SK-N-SH (cell line): ENCODE results near the gene TGM3. TPM values are rescaled to one million over a fixed set of nuclear protein-coding genes. Genes with fewer than 3 reads are reported as not detected.

Experiments
- CTCF ChIA-PET: fragments of 300-600, 350-600 bp; formaldehyde crosslinking; extraction: SDS; loops from one replicate; lab custom pipeline; 2021; lab: Yijun Ruan, JAX
- POLR2A ChIA-PET: fragments of 350-600 bp; sonication (Branson Sonifier 250); formaldehyde crosslinking; extraction: SDS; loops from one replicate; lab custom pipeline; 2020; ENCODE audit warnings: antibody characterized with exemption, inconsistent platforms; lab: Yijun Ruan, JAX
- DNase-seq: peaks from one replicate; pipeline ENCODE4 v3.0.0; 2012
- H2AFZ ChIP-seq: fragments of 200-600 bp; sonication (generic); 2 replicates; pipeline ENCODE4 v1.8.1; 2016; ENCODE audit warnings: antibody characterized with exemption, mild to moderate bottlenecking, low read depth
- H3F3A ChIP-seq: fragments of 200-600 bp; sonication (generic); replicated peaks from 2 replicates; pipeline ENCODE3; 2016; ENCODE audit warnings: antibody characterized with exemption, mild to moderate bottlenecking; ENCODE audit not compliant: insufficient read depth
- H3K27ac ChIP-seq, 2 experiments: fragments of 200-500 bp in 1 of 2; fragments of 200-600 bp in 1 of 2; sonication (Bioruptor generic) in 1 of 2; sonication (generic), shearing (Covaris generic) in 1 of 2; 2 replicates each; pipeline versions ENCODE4 v1.5.1 to v1.6.1; 2014 to 2016; ENCODE audit warnings: low read depth in 2 of 2, inconsistent platforms in 1 of 2, low read length in 1 of 2, mild to moderate bottlenecking in 1 of 2, mixed read lengths in 1 of 2
- H3K27me3 ChIP-seq: fragments of 200-600 bp; sonication (generic), shearing (Covaris generic); 2 replicates; pipeline ENCODE4 v1.6.1; 2016; ENCODE audit warnings: mixed run types; ENCODE audit not compliant: insufficient read depth
- H3K36me3 ChIP-seq, 2 experiments: fragments of 200-500 bp in 1 of 2; fragments of 200-600 bp in 1 of 2; sonication (Bioruptor generic) in 1 of 2; sonication (generic) in 1 of 2; replicated peaks in 1 of 2; 2 replicates each; pipeline versions ENCODE3 to v1.5.1; 2014 to 2016; ENCODE audit warnings: low read length in 1 of 2, mild to moderate bottlenecking in 1 of 2; ENCODE audit not compliant: insufficient read depth in 2 of 2, control insufficient read depth in 1 of 2
- H3K4me1 ChIP-seq, 2 experiments: fragments of 200-500 bp in 1 of 2; fragments of 200-600 bp in 1 of 2; sonication (Bioruptor generic) in 1 of 2; sonication (generic), shearing (Covaris generic) in 1 of 2; 2 replicates each; pipeline versions ENCODE4 v1.5.1 to v1.6.1; 2014 to 2016; ENCODE audit warnings: low read depth in 1 of 2, low read length in 1 of 2, mixed run types in 1 of 2; ENCODE audit not compliant: insufficient read depth in 2 of 2, control insufficient read depth in 1 of 2
- H3K4me2 ChIP-seq: fragments of 200-600 bp; sonication (generic), shearing (Covaris generic); 2 replicates; pipeline ENCODE4 v1.6.1; 2017; ENCODE audit warnings: mixed run types
- H3K4me3 ChIP-seq, 2 experiments: fragments of 200-500 bp in 1 of 2; fragments of 200-600 bp in 1 of 2; sonication (Bioruptor generic) in 1 of 2; sonication (generic), shearing (Covaris generic) in 1 of 2; 2 replicates each; pipeline versions ENCODE4 v1.5.1 to v1.8.1; 2014 to 2016; ENCODE audit warnings: low read depth in 2 of 2, inconsistent platforms in 1 of 2, low read length in 1 of 2, mild to moderate bottlenecking in 1 of 2, mixed read lengths in 1 of 2, moderate library complexity in 1 of 2
- H3K79me2 ChIP-seq: fragments of 200-600 bp; sonication (generic); 2 replicates; pipeline ENCODE4 v1.8.1; 2017; ENCODE audit warnings: mild to moderate bottlenecking; ENCODE audit not compliant: insufficient read depth
- H3K9ac ChIP-seq: fragments of 200-600 bp; sonication (generic); 2 replicates; pipeline ENCODE4 v1.6.1; 2017; ENCODE audit warnings: mixed run types
- H3K9me2 ChIP-seq: fragments of 200-600 bp; sonication (generic); 2 replicates; pipeline ENCODE4 v1.6.1; 2017; ENCODE audit warnings: mixed run types
- H3K9me3 ChIP-seq: fragments of 200-600 bp; sonication (generic); 2 replicates; pipeline ENCODE4 v1.6.1; 2017; ENCODE audit warnings: mixed run types, mild to moderate bottlenecking, moderate library complexity
- H4K20me1 ChIP-seq: fragments of 200-600 bp; sonication (generic); 2 replicates; pipeline ENCODE4 v1.6.1; 2017; ENCODE audit warnings: mild to moderate bottlenecking, mixed run types; ENCODE audit not compliant: insufficient read depth
- EP300 ChIP-seq, 2 experiments: IDR thresholded peaks; 2 replicates each; pipeline versions ENCODE4 v1.4.0 to v1.6.1; 2012; ENCODE audit warnings: borderline replicate concordance in 1 of 2, low read depth in 1 of 2, low read length in 1 of 2
- EZH2phosphoT487 ChIP-seq: fragments of 200-600 bp; sonication (generic); IDR thresholded peaks from 2 replicates; pipeline ENCODE4 v1.6.1; 2017; ENCODE audit warnings: low read depth, mixed run types, mild to moderate bottlenecking, antibody characterized with exemption, moderate library complexity, borderline replicate concordance
- FOXJ3 ChIP-seq: sonication (generic); formaldehyde crosslinking; IDR thresholded peaks from 2 replicates; pipeline ENCODE4 v1.5.1; 2020; ENCODE audit warnings: mild to moderate bottlenecking, missing genetic modification reagents
- FOXM1 ChIP-seq: IDR thresholded peaks from 2 replicates; pipeline ENCODE4 v1.4.0; 2012; ENCODE audit warnings: low read depth, mild to moderate bottlenecking
- IRF3 ChIP-seq: fragments of 150-350 bp; IDR thresholded peaks from 2 replicates; pipeline ENCODE4 v1.6.1; 2016; ENCODE audit warnings: mild to moderate bottlenecking, low read depth, low read length
- MAX ChIP-seq: IDR thresholded peaks from 2 replicates; pipeline ENCODE4 v1.4.0; 2012; ENCODE audit warnings: low read depth
- MEF2A ChIP-seq: IDR thresholded peaks from 2 replicates; pipeline ENCODE4 v1.4.0; 2012; ENCODE audit warnings: low read depth, borderline replicate concordance
- NFIC ChIP-seq: IDR thresholded peaks from 2 replicates; pipeline ENCODE4 v1.4.0; 2012; ENCODE audit warnings: borderline replicate concordance
- POLR2AphosphoS5 ChIP-seq: IDR thresholded peaks from 2 replicates; pipeline ENCODE4 v1.6.1; 2012; ENCODE audit warnings: low read depth, low read length
- RCOR1 ChIP-seq: fragments of 150-350 bp; IDR thresholded peaks from 2 replicates; pipeline ENCODE4 v1.6.1; 2017; ENCODE audit warnings: antibody characterized with exemption, low read length
- SIN3A ChIP-seq: IDR thresholded peaks from 2 replicates; pipeline ENCODE4 v1.6.1; 2012; ENCODE audit warnings: low read depth, mild to moderate bottlenecking, low read length, moderate library complexity, borderline replicate concordance
- SMC3 ChIP-seq: IDR thresholded peaks from 2 replicates; pipeline ENCODE4 v1.6.1; 2012; ENCODE audit warnings: low read depth, low read length, improper control_type of control experiment
- TCF12 ChIP-seq: IDR thresholded peaks from 2 replicates; pipeline ENCODE4 v1.4.0; 2012
- TEAD4 ChIP-seq: IDR thresholded peaks from 2 replicates; pipeline ENCODE4 v1.4.0; 2012; ENCODE audit warnings: mild to moderate bottlenecking, borderline replicate concordance; ENCODE audit not compliant: insufficient read depth
- YY1 ChIP-seq: IDR thresholded peaks from 2 replicates; pipeline ENCODE4 v1.4.0; 2012; ENCODE audit warnings: low read depth, mild to moderate bottlenecking
- WGBS: methylation state at CpG from one replicate; pipeline ENCODE4 v1.1.6; 2017; ENCODE audit warnings: low lambda C conversion rate; 5-methylcytosine and 5-hydroxymethylcytosine counted together
- polyA plus RNA-seq, 3 experiments: library from polyadenylated mRNA; depleted of rRNA; stranded (reverse); fragments of >200 nt; gene quantifications; 2 replicates each; pipeline ENCODE4 v1.2.3, GENCODE V29; 2012
- TF ChIP-seq, protein P1 (sequence below): fragments of 200-600 bp; sonication (generic); IDR thresholded peaks from 2 replicates; pipeline ENCODE4 v1.6.1; 2017; ENCODE audit warnings: antibody characterized with exemption, mild to moderate bottlenecking, moderate library complexity

TGM3 gene
- polyA plus RNA-seq, 1 of the 3 experiments (the other 2 are of a cell fraction), result not detected

DNA sequence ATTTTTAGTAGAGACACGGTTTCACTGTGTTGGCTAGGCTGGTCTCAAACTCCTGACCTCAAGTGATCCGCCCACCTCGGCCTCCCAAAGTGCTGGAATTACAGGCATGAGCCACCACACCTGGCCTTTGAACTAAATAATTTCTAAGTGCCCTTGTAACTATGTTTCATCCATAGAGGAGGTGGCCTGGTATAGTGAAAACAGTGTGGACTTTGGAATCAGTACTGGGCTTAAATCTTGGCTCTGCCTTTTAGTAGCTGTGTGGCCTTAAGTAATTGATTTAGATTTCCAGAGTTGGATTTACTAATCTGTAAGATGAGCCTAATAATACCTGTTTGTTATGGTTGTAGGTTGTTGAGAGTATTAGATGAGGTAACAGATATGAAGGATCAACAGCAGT lies 14.2 kb upstream of the TGM3 start (continued):
- no peak for TF ChIP-seq SMC3
- TF ChIP-seq, all 33 proteins: peak for 0

- DNase-seq, result no peak
- TF ChIP-seq MAX (no peak), TCF12 (no peak)
- POLR2A ChIA-PET, result no interaction called here
Measured at GRCh38 chr20:2282181-2282580, 13.6 kb upstream of the TGM3 start.

GRCh38 chr20:2283706-2284423 lies 11.9 kb upstream of the TGM3 start:
- no peaks in the 10 kb centered on the region for H3K27me3 ChIP-seq
- H2AFZ ChIP-seq, result no peak overlapping the region
- H3K36me3 ChIP-seq, result no peaks in the 10 kb centered on the region
- WGBS, result 68% methylated on average over 4 of the region's 4 CpGs
- H3K9ac ChIP-seq, result no peak overlapping the region
- no peak overlapping the region for H3K4me3 ChIP-seq
- no peaks in the 10 kb centered on the region for H3K9me2 ChIP-seq
- no peaks in the 10 kb centered on the region for H3F3A ChIP-seq
- no peaks in the 10 kb centered on the region for H3K4me1 ChIP-seq
- H3K4me2 ChIP-seq, result no peak overlapping the region
- DNase-seq, result no peak
- H4K20me1 ChIP-seq, result no peaks in the 10 kb centered on the region
- no peaks in the 10 kb centered on the region for H3K9me3 ChIP-seq
- H3K79me2 ChIP-seq, result no peaks in the 10 kb centered on the region
- ChIA-PET CTCF (no interaction called here), POLR2A (no interaction called here)
- no peak overlapping the region for H3K27ac ChIP-seq
- TF ChIP-seq EZH2phosphoT487 (no peak), FOXM1 (no peak), MEF2A (no peak), IRF3 (no peak), NFIC (no peak), POLR2AphosphoS5 (no peak), MAX (no peak), RCOR1 (no peak), YY1 (no peak), TEAD4 (no peak), FOXJ3 (CRISPR knock-in tag) (no peak), SIN3A (no peak), EP300 (IDR thresholded peaks at IDR 0.05; ENCODE audit: borderline replicate concordance in 1 of 2, low read depth in 1 of 2, low read length in 1 of 2) (no peak)
- TF ChIP-seq, protein P1, sequence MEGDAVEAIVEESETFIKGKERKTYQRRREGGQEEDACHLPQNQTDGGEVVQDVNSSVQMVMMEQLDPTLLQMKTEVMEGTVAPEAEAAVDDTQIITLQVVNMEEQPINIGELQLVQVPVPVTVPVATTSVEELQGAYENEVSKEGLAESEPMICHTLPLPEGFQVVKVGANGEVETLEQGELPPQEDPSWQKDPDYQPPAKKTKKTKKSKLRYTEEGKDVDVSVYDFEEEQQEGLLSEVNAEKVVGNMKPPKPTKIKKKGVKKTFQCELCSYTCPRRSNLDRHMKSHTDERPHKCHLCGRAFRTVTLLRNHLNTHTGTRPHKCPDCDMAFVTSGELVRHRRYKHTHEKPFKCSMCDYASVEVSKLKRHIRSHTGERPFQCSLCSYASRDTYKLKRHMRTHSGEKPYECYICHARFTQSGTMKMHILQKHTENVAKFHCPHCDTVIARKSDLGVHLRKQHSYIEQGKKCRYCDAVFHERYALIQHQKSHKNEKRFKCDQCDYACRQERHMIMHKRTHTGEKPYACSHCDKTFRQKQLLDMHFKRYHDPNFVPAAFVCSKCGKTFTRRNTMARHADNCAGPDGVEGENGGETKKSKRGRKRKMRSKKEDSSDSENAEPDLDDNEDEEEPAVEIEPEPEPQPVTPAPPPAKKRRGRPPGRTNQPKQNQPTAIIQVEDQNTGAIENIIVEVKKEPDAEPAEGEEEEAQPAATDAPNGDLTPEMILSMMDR, result no peak

More at GRCh38 chr20:2282181-2282580, 13.6 kb upstream of the TGM3 start:
- H3K4me1 ChIP-seq, result no peaks in the 10 kb centered on the region
- H3K27me3 ChIP-seq, result no peaks in the 10 kb centered on the region
- no peaks in the 10 kb centered on the region for H4K20me1 ChIP-seq
- no peak overlapping the region for H2AFZ ChIP-seq
- WGBS, result 41% methylated on average over 3 of the region's 5 CpGs
- H3K27ac ChIP-seq, result no peak overlapping the region
- no peak overlapping the region for H3K9ac ChIP-seq
- CTCF ChIA-PET, result no interaction called here
- no peak overlapping the region for H3K4me3 ChIP-seq
- no peaks in the 10 kb centered on the region for H3K9me3 ChIP-seq
- H3K36me3 ChIP-seq, result no peaks in the 10 kb centered on the region
- H3K4me2 ChIP-seq, result no peak overlapping the region
- no peaks in the 10 kb centered on the region for H3K79me2 ChIP-seq
- H3K9me2 ChIP-seq, result no peaks in the 10 kb centered on the region
- no peaks in the 10 kb centered on the region for H3F3A ChIP-seq
